Fibroblast of villous mesenchyme (primary cell): ENCODE data around the gene GMIP. TPM values are rescaled to one million over a fixed set of nuclear protein-coding genes. Genes with fewer than 3 reads are reported as not detected.

Experiments used
- DNase-seq: peaks from one replicate; pipeline ENCODE4 v3.0.0-alpha.2; 2010; ENCODE audit warnings: low read depth
- H3K4me3 ChIP-seq: 2 replicates; pipeline ENCODE4 v1.5.1; 2011; ENCODE audit warnings: low read depth, mild to moderate bottlenecking, low read length
- CTCF ChIP-seq: IDR thresholded peaks from 2 replicates; pipeline ENCODE4 v1.5.1; 2012; ENCODE audit warnings: low read depth, mild to moderate bottlenecking, low read length; ENCODE audit not compliant: insufficient read depth
- total RNA-seq: library from RNA; depleted of rRNA; stranded (reverse); fragments of >200 nt; gene quantifications from 2 replicates; pipeline ENCODE4 v1.2.3, GENCODE V29; 2012

GMIP gene
- total RNA-seq, 1 donor, result 5.6 TPM

- no peak for TF ChIP-seq CTCF
- H3K4me3 ChIP-seq, result no peak overlapping the region
- DNase-seq, result no peak
Observed at GRCh38 chr19:19592690-19593089, 50.8 kb downstream of the GMIP start.

- H3K4me3 ChIP-seq, result no peak overlapping the region
- peak; percentile 97 for DNase-seq
- no peak for TF ChIP-seq CTCF
Observed at GRCh38 chr19:19591133-19591825, 52.2 kb downstream of the GMIP start.

GRCh38 chr19:19588546-19588945, 54.9 kb downstream of the GMIP start:
- DNase-seq, result no peak
- no peak for TF ChIP-seq CTCF
- no peak overlapping the region for H3K4me3 ChIP-seq

GRCh38 chr19:19587771-19588170, 55.7 kb downstream of the GMIP start:
- no peak for DNase-seq
- no peak overlapping the region for H3K4me3 ChIP-seq
- TF ChIP-seq CTCF, result no peak

GRCh38 chr19:19584356-19584755, 59.1 kb downstream of the GMIP start:
- no peak for TF ChIP-seq CTCF
- H3K4me3 ChIP-seq, result no peak overlapping the region
- no peak for DNase-seq

- DNase-seq, result no peak
Observed at GRCh38 chr19:19582471-19582870, 61.0 kb downstream of the GMIP start.

More at GRCh38 chr19:19582471-19582870, 61.0 kb downstream of the GMIP start:
- H3K4me3 ChIP-seq, result no peak overlapping the region
- TF ChIP-seq CTCF, result no peak
